ENCODE measurements around the gene TRIM40.
"Not testable (repeated sequence)": the region's sequence is repeated elsewhere in the genome, so short reads cannot be mapped to it uniquely, and the experiment has no call there.

Gene TRIM40

DNA sequence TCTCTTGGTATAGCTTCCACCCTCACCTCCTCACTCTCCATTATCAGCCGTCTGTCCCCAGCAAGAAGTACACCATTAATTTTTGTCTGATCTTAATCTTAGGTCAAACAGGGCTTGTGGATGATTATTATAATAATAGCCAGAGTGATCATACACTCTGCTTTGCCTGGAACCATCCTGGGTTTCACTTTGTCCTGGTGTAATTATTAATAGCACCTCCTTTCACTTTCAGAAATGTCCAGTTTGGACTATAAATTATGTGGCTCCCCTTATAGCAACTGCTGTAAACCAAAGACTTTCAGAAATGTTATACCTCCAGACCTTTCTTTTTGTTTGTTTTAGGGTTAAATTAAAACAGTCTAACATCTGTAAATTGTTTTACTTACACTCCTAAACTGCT lies 22.1 kb upstream of the TRIM40 start:
- ATAC-seq (no peak), DNase-seq (no peak)

DNA sequence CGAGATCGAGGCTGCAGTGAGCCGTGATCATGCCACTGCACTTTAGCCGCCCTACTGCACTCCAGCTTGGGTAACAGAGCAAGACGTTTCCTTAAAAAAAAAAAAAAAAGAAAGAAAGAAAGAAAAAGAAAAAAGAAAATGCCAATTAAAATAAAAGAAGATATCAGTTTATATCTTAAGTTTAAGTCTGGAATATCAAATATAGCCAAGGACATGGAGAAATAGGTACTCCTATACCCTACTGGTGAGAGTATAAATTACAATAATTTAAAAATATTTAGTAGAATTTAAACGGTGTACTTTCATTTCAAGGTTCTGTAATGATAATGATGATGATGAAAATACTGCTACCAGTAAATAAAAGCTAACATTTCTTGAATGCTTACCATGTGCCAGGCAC lies 19.2 kb upstream of the TRIM40 start:
- DNase-seq (no peak), ATAC-seq (no peak)

GRCh38 chr6:30118691-30119090 lies 17.2 kb upstream of the TRIM40 start:
- not testable (repeated sequence) for ATAC-seq, DNase-seq

- DNase-seq (no peak), ATAC-seq (no peak)
Observed at GRCh38 chr6:30121446-30122366, 14.2 kb upstream of the TRIM40 start.

DNA sequence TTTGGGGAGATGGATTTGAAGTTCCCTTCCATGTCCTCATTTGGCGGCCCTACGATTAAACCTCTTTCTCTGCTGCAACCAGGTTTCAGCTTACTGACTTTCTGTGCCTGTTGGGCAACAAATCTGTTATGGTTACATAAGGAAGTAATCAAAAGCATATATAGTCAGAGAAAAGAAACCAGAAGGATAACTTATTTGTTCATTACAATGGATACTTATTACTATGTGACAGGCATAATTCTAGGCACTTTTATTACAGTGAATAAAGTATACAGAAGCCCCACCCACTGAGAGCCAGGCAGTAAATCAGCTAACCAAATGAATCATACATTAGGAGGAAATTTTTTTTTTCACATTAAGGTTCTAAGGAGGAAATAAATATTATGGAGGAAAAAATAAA lies 13.4 kb upstream of the TRIM40 start:
- no peak for ATAC-seq
- DNase-seq, result no peak

- ATAC-seq, result no peak
- no peak for DNase-seq
Observed at GRCh38 chr6:30127238-30128093, 8.5 kb upstream of the TRIM40 start.

GRCh38 chr6:30129265-30130178 lies 6.4 kb upstream of the TRIM40 start:
- ATAC-seq, result peak; percentile 69
- no peak for DNase-seq

DNA sequence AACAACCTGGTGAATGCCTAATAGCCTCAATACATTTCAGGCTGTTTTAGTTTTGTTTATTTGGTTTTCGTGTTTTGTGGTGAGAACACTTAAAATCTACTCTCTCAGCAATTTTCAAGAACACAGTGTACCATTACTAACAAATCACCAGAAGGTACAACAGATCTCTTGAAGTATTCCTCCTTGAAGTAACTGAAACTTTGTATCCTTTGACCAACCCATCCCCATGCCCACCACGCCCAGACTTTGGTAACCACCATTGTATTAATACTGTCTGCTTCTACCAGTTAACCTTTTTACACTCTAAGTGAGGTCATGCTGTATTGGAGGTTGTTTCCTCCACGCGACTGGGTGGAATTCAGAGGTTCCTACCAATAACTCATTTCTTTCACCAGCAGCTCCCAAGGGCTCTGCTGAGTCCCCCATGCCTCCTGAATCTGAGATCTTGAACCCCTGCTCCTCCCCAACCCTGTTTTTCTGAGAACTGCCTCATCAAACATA lies 5.7 kb upstream of the TRIM40 start:
- DNase-seq, result no peak
- ATAC-seq, result no peak

GRCh38 chr6:30130887-30131862 lies 4.8 kb upstream of the TRIM40 start:
- DNase-seq (peak; percentile 62), ATAC-seq (peak; percentile 86)

GRCh38 chr6:30131947-30132497 lies 3.9 kb upstream of the TRIM40 start:
- DNase-seq (no peak), ATAC-seq (no peak)

DNA sequence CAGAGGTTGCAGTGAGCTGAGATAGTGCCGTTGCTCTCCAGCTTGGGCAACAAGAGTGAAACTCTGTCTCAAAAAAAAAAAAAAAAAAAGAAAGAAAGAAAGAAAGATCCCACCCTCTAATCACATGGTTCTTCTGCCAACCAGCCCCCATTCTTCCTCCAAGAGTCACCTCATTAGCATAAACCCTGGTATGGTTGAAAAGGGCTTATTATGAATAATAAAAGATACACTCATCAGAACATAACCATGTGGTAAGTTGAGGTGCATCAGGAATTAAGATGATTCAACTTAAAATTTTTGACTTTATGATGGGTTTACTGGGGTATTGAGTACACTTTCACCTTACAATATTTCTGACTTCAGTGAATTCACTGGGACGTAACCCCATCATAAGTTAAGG lies 793 bp upstream of the TRIM40 start:
- no peak for ATAC-seq
- no peak for DNase-seq

GRCh38 chr6:30136570-30137286 lies 788 bp downstream of the TRIM40 start:
- ATAC-seq (peak; percentile 46), DNase-seq (no peak)

GRCh38 chr6:30140240-30140639 lies 4.3 kb downstream of the TRIM40 start:
- ATAC-seq, DNase-seq: not testable (repeated sequence)

DNA sequence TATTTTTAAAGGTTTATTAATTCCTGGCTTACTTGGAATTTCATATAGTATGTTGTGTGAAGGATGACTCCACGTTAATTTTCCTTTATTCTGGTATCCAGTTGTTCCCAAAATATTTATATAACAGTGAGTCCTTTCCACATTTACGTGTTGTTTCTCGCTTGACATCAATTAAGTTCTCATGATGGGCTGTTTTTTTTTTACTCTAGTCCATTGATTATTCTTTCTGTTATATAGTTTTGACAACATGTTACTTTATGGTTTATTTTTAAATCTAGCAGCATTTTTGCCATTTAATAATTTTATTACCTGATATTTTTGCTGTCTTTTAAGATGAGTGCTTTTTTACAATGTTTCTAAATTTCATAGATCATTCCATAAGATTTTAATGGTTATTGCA lies 6.7 kb downstream of the TRIM40 start:
- ATAC-seq (no peak), DNase-seq (no peak)

DNA sequence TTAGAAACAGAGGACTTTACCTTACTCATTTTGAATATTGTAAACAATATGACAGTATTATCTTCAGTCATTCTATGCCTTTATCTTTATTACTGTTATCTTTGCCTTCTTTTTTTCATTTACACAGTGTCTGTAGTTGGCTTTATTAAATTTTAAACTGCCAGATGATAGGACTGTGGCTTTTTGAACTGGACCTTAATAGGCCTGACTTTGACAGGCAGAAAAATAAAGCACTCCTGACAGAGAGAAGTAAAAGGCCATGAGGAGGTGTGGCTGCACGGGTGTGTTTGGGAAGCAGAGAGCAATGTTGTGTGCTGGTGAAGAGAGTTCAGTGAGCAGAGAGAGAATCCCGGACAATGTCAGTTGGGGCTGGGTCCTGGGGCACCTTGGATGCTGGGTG lies 7.8 kb downstream of the TRIM40 start:
- no peak for ATAC-seq
- DNase-seq, result no peak

DNA sequence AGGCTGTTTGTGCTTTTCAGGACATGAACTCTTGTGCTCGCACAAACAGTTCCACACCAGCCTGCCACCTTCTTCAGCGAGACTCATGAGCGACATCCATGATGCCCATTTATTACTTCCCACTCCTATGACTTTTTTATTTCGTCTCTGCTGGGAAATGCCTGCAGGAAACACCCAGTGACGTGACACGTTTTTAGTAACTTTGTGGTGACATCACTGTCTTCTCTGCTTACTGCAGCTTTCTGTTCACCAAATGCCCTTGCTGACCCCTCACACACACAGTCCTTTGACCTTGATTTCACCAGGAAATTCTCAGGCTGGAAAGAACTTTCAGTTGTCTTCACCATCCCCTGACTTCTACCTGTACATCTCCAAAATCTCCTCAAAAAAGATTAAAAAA lies 8.9 kb downstream of the TRIM40 start:
- ATAC-seq, result no peak
- DNase-seq, result no peak

GRCh38 chr6:30145818-30146217 lies 9.9 kb downstream of the TRIM40 start:
- ATAC-seq (no peak), DNase-seq (no peak)

GRCh38 chr6:30147096-30147495 lies 11.2 kb downstream of the TRIM40 start:
- DNase-seq, result no peak
- peak; percentile 55 for ATAC-seq

GRCh38 chr6:30149234-30149633 lies 13.3 kb downstream of the TRIM40 start:
- ATAC-seq (no peak), DNase-seq (no peak)
